HEK293T (cell line): ENCODE measurements around the gene TSPAN18.

ENCODE experiments used
- BHLHE40 ChIP-seq: fragments of 450-650 bp; IDR thresholded peaks from 2 replicates; pipeline ENCODE4 v1.6.1; 2016; ENCODE audit warnings: mild to moderate bottlenecking, moderate library complexity, borderline replicate concordance
- HDGF ChIP-seq: fragments of 450-650 bp; IDR thresholded peaks from 2 replicates; pipeline ENCODE4 v1.6.1; 2017; ENCODE audit warnings: antibody characterized with exemption, borderline replicate concordance
- LEF1 ChIP-seq: fragments of 450-650 bp; IDR thresholded peaks from 2 replicates; pipeline ENCODE4 v1.6.1; 2017; ENCODE audit warnings: mild to moderate bottlenecking, borderline replicate concordance
- NFRKB ChIP-seq: fragments of 450-650 bp; IDR thresholded peaks from 2 replicates; pipeline ENCODE4 v1.6.1; 2016; ENCODE audit warnings: mild to moderate bottlenecking, moderate library complexity
- SP1 ChIP-seq: fragments of 450-650 bp; IDR thresholded peaks from 2 replicates; pipeline ENCODE4 v1.6.1; 2017
- SUZ12 ChIP-seq: fragments of 450-650 bp; IDR thresholded peaks from 2 replicates; pipeline ENCODE4 v1.6.1; 2016; ENCODE audit warnings: mild to moderate bottlenecking
- TARDBP ChIP-seq: fragments of 450-650 bp; IDR thresholded peaks from 2 replicates; pipeline ENCODE4 v1.6.1; 2016
- ZNF384 ChIP-seq: fragments of 450-650 bp; IDR thresholded peaks from 2 replicates; pipeline ENCODE4 v1.6.1; 2016
- TF ChIP-seq, protein P1 (sequence below): fragments of 450-650 bp; IDR thresholded peaks from 2 replicates; pipeline ENCODE4 v1.6.1; 2016

- TF ChIP-seq SP1: no peak
- TF ChIP-seq BHLHE40: no peak
- TF ChIP-seq SUZ12: no peak
- TF ChIP-seq NFRKB: no peak
- TF ChIP-seq ZNF384: no peak
- TF ChIP-seq, protein P1, sequence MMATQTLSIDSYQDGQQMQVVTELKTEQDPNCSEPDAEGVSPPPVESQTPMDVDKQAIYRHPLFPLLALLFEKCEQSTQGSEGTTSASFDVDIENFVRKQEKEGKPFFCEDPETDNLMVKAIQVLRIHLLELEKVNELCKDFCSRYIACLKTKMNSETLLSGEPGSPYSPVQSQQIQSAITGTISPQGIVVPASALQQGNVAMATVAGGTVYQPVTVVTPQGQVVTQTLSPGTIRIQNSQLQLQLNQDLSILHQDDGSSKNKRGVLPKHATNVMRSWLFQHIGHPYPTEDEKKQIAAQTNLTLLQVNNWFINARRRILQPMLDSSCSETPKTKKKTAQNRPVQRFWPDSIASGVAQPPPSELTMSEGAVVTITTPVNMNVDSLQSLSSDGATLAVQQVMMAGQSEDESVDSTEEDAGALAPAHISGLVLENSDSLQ: no peak
- no peak for TF ChIP-seq TARDBP
- TF ChIP-seq LEF1: no peak
- TF ChIP-seq HDGF: no peak
Measured at GRCh38 chr11:44823006-44823405, 96.2 kb downstream of the TSPAN18 start.
